HUES48 (cell line): ENCODE results near the gene IPO4.
A peak's percentile ranks its signal among the peaks of the same experiment; 100 is the strongest.

Experiments
- H3K27ac ChIP-seq: one replicate; pipeline ENCODE4 v1.7.0; 2013; ENCODE audit warnings: low read depth, low read length, inconsistent platforms
- H3K27me3 ChIP-seq: 2 replicates; pipeline ENCODE4 v1.6.1; 2013; ENCODE audit warnings: mild to moderate bottlenecking, low read length; ENCODE audit not compliant: control insufficient read depth, insufficient read depth
- H3K36me3 ChIP-seq: 2 replicates; pipeline ENCODE4 v1.6.1; 2013; ENCODE audit warnings: low read length; ENCODE audit not compliant: control insufficient read depth, insufficient read depth
- H3K4me1 ChIP-seq: 2 replicates; pipeline ENCODE4 v1.6.1; 2013; ENCODE audit warnings: mild to moderate bottlenecking, low read length; ENCODE audit not compliant: control insufficient read depth, insufficient read depth
- H3K4me3 ChIP-seq: 2 replicates; pipeline ENCODE4 v1.5.1; 2013; ENCODE audit warnings: mild to moderate bottlenecking, low read depth, low read length
- H3K9ac ChIP-seq: 2 replicates; pipeline ENCODE4 v1.6.1; 2013; ENCODE audit warnings: mild to moderate bottlenecking, low read depth, low read length, moderate library complexity
- H3K9me3 ChIP-seq: 2 replicates; pipeline ENCODE4 v1.6.1; 2013; ENCODE audit warnings: low read length; ENCODE audit not compliant: control insufficient read depth, insufficient read depth

Gene IPO4

DNA sequence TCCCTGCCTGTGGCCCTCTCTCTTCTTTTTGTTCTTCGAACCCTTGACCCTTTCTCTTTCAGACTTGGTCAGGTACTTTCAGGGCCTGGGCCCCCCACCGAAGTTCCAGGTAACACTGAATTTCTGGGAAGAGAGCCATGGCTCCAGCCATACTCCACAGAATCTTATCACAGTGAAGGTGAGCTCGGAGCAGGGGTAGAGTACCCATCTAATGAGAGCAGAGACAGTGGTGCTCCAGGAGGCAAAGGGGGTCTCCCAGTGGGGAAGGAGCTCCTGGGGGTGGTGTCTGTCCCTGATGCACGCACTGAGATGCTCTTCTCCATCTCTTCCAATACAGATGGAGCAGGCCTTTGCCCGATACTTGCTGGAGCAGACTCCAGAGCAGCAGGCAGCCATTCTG is 22.8 kb downstream of the IPO4 start:
- Histone ChIP-seq H3K4me1 (peaks cover 9% of the 10 kb centered on the region; the same call in 1 of the 2 replicates), H3K36me3 (peaks cover 27% of the 10 kb centered on the region), H3K4me3 (no peak overlapping the region), H3K9ac (no peak overlapping the region), H3K9me3 (no peaks in the 10 kb centered on the region), H3K27me3 (no peaks in the 10 kb centered on the region), H3K27ac (no peak overlapping the region)

GRCh38 chr14:24164518-24164991 is 24.1 kb downstream of the IPO4 start:
- H3K36me3 ChIP-seq, result peaks cover 39% of the 10 kb centered on the region
- H3K9ac ChIP-seq, result no peak overlapping the region

DNA sequence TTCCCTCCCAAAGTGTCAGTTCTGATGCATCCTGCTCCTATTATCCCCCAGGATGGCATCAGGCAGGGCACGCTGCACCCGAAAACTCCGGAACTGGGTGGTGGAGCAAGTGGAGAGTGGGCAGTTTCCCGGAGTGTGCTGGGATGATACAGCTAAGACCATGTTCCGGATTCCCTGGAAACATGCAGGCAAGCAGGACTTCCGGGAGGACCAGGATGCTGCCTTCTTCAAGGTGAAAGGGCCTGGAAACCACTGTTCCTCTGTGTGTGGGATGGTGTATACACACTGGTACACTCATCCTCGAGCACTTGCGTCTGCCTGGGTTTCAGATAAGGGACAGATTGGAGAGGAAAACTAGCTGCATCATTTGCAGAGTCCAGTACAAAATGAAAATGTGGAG is 26.5 kb downstream of the IPO4 start:
- H3K27ac ChIP-seq, result no peak overlapping the region
- H3K36me3 ChIP-seq, result peaks cover 56% of the 10 kb centered on the region
- H3K4me1 ChIP-seq, result peaks cover 11% of the 10 kb centered on the region; the same call in 1 of the 2 replicates
- H3K9ac ChIP-seq, result no peak overlapping the region
- H3K9me3 ChIP-seq, result no peaks in the 10 kb centered on the region
- no peak overlapping the region for H3K4me3 ChIP-seq
- no peaks in the 10 kb centered on the region for H3K27me3 ChIP-seq

More at GRCh38 chr14:24164518-24164991, 24.1 kb downstream of the IPO4 start:
- Histone ChIP-seq H3K27me3 (no peaks in the 10 kb centered on the region), H3K4me3 (no peak overlapping the region), H3K27ac (no peak overlapping the region), H3K4me1 (peaks cover 11% of the 10 kb centered on the region; the same call in 1 of the 2 replicates), H3K9me3 (no peaks in the 10 kb centered on the region)

DNA sequence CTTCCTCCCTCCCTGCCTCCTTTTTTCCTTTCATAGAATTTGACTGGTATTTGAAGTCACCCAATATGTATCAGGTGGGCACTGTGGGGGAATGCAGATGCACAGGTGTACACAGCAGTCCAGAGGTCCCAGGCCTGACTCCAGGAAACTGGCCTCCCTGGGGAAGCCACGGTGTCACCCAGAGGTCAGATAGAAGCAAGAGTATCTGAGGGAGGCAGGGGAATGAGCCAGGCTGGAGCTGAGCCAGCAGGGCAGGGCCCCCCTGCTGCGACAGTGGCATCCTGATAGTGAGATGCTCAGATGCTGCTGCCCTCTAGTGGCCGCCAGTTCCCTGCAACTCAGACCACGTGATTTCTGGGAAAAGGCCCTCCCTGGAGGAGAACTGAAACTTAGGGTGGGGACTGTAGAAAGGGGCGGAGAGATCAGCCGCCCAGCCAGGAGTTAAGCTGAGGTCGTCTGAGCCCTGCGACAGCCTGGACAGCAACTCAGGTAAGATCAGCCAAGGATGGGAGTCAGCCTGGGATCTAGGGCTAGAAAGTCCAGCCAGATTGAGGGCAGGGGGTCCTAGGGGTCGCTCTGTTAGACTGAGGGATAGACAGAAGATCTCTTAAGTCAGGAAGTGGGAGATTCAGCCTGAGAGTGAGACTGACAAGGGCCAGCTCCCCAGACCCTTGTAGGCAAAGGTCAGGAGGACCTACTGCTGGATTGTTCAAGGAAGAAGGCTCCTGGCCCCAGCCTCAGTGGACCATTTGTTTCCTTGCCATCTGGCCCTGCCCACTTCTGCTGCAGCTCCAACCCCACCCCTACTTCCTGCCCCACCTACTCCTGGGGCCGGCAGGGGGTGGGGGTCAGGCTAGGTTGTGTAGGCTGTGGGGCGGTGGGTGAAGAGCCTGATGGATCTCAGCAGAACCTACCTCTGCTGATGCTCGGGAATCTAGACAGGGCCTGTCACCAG is 27.5 kb downstream of the IPO4 start, which contains the start of gene IRF9:
TSS of gene IRF9 (plus strand) at position 416 of the 955 bp plus-strand sequence. CDS start 880 bp downstream, outside the sequence.
- Histone ChIP-seq H3K36me3 (peaks cover 63% of the 10 kb centered on the region), H3K27me3 (no peaks in the 10 kb centered on the region), H3K9ac (no peak within 1 kb of the TSS), H3K4me3 (peak within 1 kb of the TSS; percentile 57), H3K4me1 (peaks cover 11% of the 10 kb centered on the region; the same call in 1 of the 2 replicates), H3K9me3 (no peaks in the 10 kb centered on the region), H3K27ac (peak within 1 kb of the TSS; percentile 30)

DNA sequence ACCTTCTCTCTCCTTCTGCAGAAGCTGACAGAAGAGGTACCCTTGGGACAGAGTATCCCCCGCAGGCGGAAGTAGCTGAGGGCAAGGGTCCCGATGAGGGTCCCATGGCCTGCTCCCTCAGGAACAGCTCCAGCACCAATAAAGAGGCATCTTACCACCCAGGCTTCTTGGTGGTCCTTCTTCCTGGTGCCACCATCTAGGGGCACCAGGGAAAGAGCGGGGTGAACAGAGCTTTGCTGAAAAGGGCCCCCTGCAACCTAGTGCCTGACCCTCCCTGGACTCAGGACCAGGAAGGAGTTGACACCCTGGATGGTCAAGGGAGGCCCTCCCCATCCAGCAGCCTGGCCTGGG is 28.1 kb downstream of the IPO4 start:
- Histone ChIP-seq H3K4me3 (no peak overlapping the region), H3K27me3 (no peaks in the 10 kb centered on the region), H3K27ac (no peak overlapping the region), H3K9ac (no peak overlapping the region), H3K4me1 (peaks cover 11% of the 10 kb centered on the region; the same call in 1 of the 2 replicates), H3K9me3 (no peaks in the 10 kb centered on the region), H3K36me3 (peaks cover 63% of the 10 kb centered on the region)

DNA sequence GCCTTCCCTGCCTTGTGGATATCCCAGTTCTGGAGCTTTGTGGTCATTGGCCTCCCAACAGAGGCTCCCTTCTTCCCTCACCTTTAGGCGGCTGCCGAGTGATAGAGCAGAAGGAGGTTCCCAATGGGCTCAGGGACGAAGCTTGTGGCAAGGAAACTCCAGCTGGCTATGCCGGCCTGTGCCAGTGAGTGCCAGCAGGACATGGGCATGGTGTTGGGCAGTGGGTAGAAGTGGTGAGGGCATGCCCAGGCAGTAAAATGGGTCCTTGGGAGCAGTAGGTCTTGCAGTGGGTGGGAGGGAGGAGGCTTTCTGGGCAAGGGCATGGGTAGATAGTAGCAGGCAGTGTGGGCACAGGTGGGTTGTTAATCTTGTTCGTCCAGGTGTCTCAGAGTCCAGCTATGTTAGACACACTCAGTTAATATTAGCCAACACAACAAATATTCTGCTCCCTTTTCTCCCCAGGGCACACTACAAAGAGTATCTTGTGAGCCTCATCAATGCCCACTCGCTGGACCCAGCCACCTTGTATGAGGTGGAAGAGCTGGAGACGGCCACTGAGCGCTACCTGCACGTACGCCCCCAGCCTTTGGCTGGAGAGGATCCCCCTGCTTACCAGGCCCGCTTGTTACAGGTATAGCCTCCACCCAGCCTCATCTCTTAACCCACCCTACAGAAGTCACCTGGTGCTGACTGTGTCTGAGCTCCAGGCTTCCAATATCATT is 28.7 kb downstream of the IPO4 start:
- no peak overlapping the region for H3K4me3 ChIP-seq
- H3K36me3 ChIP-seq, result peaks cover 63% of the 10 kb centered on the region
- H3K27ac ChIP-seq, result no peak overlapping the region
- H3K9me3 ChIP-seq, result no peaks in the 10 kb centered on the region
- H3K9ac ChIP-seq, result no peak overlapping the region
- peaks cover 11% of the 10 kb centered on the region; the same call in 1 of the 2 replicates for H3K4me1 ChIP-seq
- no peaks in the 10 kb centered on the region for H3K27me3 ChIP-seq

- Histone ChIP-seq H3K4me1 (peaks cover 11% of the 10 kb centered on the region; the same call in 1 of the 2 replicates), H3K4me3 (no peak overlapping the region), H3K9me3 (no peaks in the 10 kb centered on the region), H3K27ac (no peak overlapping the region), H3K9ac (no peak overlapping the region), H3K36me3 (peaks cover 65% of the 10 kb centered on the region), H3K27me3 (no peaks in the 10 kb centered on the region)
Observed at GRCh38 chr14:24157331-24157730, 31.3 kb downstream of the IPO4 start.

DNA sequence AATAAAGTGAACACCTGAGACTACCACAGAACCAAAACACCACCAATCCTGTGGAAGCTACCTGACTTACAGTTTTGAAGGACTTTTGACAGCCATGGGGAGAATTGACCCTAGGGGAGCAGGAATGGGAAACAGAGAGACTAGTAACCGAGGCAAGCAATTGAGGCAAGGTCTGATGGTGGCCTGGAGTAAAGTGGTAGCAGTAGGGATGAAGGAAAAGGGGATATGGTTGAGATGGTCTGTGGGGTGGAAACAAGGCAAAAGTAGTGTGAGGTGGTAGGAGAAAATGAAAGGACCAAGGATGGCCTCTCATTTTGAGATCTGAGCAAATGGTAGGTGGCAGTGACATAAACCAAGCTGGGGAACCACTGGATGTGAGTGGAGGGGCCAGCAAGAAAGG is 31.8 kb downstream of the IPO4 start:
- H3K36me3 ChIP-seq, result peaks cover 70% of the 10 kb centered on the region
- no peaks in the 10 kb centered on the region for H3K27me3 ChIP-seq
- no peak overlapping the region for H3K4me3 ChIP-seq
- no peak overlapping the region for H3K9ac ChIP-seq
- no peak overlapping the region for H3K27ac ChIP-seq
- peaks cover 10% of the 10 kb centered on the region; the same call in 1 of the 2 replicates for H3K4me1 ChIP-seq
- no peaks in the 10 kb centered on the region for H3K9me3 ChIP-seq

- H3K36me3 ChIP-seq, result peaks cover 80% of the 10 kb centered on the region
- no peak overlapping the region for H3K9ac ChIP-seq
Observed at GRCh38 chr14:24155100-24155499, 33.5 kb downstream of the IPO4 start.

DNA sequence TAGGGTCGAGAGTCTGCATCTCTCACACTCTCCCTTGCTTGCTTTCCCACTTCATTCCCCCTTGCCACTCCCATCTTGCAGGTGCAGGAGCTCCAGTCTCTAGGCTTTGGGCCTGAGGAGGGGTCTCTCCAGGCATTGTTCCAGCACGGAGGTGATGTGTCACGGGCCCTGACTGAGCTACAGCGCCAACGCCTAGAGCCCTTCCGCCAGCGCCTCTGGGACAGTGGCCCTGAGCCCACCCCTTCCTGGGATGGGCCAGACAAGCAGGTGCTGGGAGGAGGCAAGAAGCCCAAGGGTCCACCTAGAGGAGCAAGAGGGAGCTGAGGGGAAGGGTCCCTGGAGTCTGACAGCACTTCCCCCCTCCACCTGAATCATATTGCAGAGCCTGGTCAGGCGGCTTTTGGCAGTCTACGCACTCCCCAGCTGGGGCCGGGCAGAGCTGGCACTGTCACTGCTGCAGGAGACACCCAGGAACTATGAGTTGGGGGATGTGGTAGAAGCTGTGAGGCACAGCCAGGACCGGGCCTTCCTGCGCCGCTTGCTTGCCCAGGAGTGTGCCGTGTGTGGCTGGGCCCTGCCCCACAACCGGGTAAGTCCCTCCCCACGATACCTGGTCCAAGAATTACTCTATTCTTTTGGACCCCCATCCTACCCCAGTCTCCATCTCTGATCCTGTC is 37.1 kb downstream of the IPO4 start:
- no peak overlapping the region for H3K4me3 ChIP-seq
- no peaks in the 10 kb centered on the region for H3K27me3 ChIP-seq
- H3K27ac ChIP-seq, result no peak overlapping the region
- H3K4me1 ChIP-seq, result peaks cover 7% of the 10 kb centered on the region
- peaks cover 68% of the 10 kb centered on the region for H3K36me3 ChIP-seq
- no peaks in the 10 kb centered on the region for H3K9me3 ChIP-seq
- H3K9ac ChIP-seq, result no peak overlapping the region

More at GRCh38 chr14:24155100-24155499, 33.5 kb downstream of the IPO4 start:
- Histone ChIP-seq H3K27ac (no peak overlapping the region), H3K9me3 (no peaks in the 10 kb centered on the region), H3K4me3 (no peak overlapping the region), H3K27me3 (no peaks in the 10 kb centered on the region), H3K4me1 (no peaks in the 10 kb centered on the region)
